H1 (cell line): ENCODE data around the gene FGF2. TPM values are rescaled to one million over a fixed set of nuclear protein-coding genes. Genes with fewer than 3 reads are reported as not detected.

Experiments
- CTCF ChIA-PET: fragments of 300-600 bp; sonication (Branson Sonifier 250); formaldehyde crosslinking; loops from one replicate; lab custom pipeline; 2021; ENCODE audit not compliant: partially characterized antibody; lab: Charles Lee
- POLR2A ChIA-PET: fragments of 300-600 bp; sonication (Branson Sonifier 250); formaldehyde crosslinking; loops from one replicate; lab custom pipeline; 2021; ENCODE audit warnings: inconsistent platforms; ENCODE audit not compliant: partially characterized antibody; lab: Charles Lee
- DNase-seq, 2 experiments: peaks; one replicate each; pipeline versions ENCODE4 v3.0.0 to v3.0.0-alpha.2; 2010 to 2022; ENCODE audit warnings: low spot score in 2 of 2, low read depth in 1 of 2, mixed read lengths in 1 of 2
- FAIRE-seq: peaks from 2 replicates; lab custom pipeline; 2011; peaks lifted over from hg19 to GRCh38; lab: Jason Lieb, UNC
- H2AFZ ChIP-seq: 2 replicates; pipeline ENCODE4 v1.8.1; 2012; ENCODE audit warnings: low read length, inconsistent platforms
- H2AK5ac ChIP-seq: 2 replicates; pipeline ENCODE4 v1.6.1; 2013; ENCODE audit warnings: low read depth, low read length
- H2BK120ac ChIP-seq: replicated peaks from 2 replicates; pipeline ENCODE3; 2013; ENCODE audit warnings: low read depth, low read length, inconsistent platforms
- H2BK12ac ChIP-seq: 2 replicates; pipeline ENCODE4 v1.6.1; 2013; ENCODE audit warnings: low read depth, low read length
- H2BK15ac ChIP-seq: 2 replicates; pipeline ENCODE4 v1.6.1; 2013; ENCODE audit warnings: low read length
- H2BK20ac ChIP-seq: 2 replicates; pipeline ENCODE4 v1.6.1; 2013; ENCODE audit warnings: low read length
- H2BK5ac ChIP-seq: 2 replicates; pipeline ENCODE4 v1.6.1; 2013; ENCODE audit warnings: low read depth, low read length
- H3K14ac ChIP-seq: 2 replicates; pipeline ENCODE4 v1.6.1; 2013; ENCODE audit warnings: inconsistent platforms; ENCODE audit not compliant: insufficient read length
- H3K18ac ChIP-seq: 2 replicates; pipeline ENCODE4 v1.6.1; 2013; ENCODE audit warnings: low read length; ENCODE audit errors: extremely low read depth
- H3K23ac ChIP-seq: 2 replicates; pipeline ENCODE4 v1.6.1; 2013; ENCODE audit warnings: inconsistent platforms; ENCODE audit not compliant: insufficient read length
- H3K23me2 ChIP-seq: 2 replicates; pipeline ENCODE4 v1.6.1; 2013; ENCODE audit warnings: low read depth, low read length
- H3K27ac ChIP-seq: 2 replicates; pipeline ENCODE4 v1.6.1; 2011; ENCODE audit warnings: low read depth, low read length, inconsistent platforms
- H3K27me3 ChIP-seq, 4 experiments: replicated peaks in 1 of 4; 1 replicate in 1 of 4; 2 replicates in 3 of 4; pipeline versions ENCODE4 v1.6.1 to v1.8.1; 2011 to 2013; ENCODE audit warnings: low read length in 3 of 4, mild to moderate bottlenecking in 3 of 4, inconsistent platforms in 2 of 4, mixed read lengths in 2 of 4, moderate library complexity in 1 of 4; ENCODE audit not compliant: control insufficient read depth in 3 of 4, insufficient read depth in 3 of 4; ENCODE audit errors: extremely low read depth in 1 of 4
- H3K36me3 ChIP-seq, 4 experiments: 2 replicates each; pipeline versions ENCODE4 v1.6.1 to v1.8.1; 2011 to 2013; ENCODE audit warnings: mild to moderate bottlenecking in 4 of 4, low read length in 3 of 4, moderate library complexity in 2 of 4, control low read depth in 1 of 4, inconsistent platforms in 1 of 4; ENCODE audit not compliant: insufficient read depth in 4 of 4, control insufficient read depth in 2 of 4
- H3K4ac ChIP-seq: replicated peaks from 2 replicates; pipeline ENCODE3; 2013; ENCODE audit warnings: low read length, low read depth, mixed read lengths, inconsistent platforms; ENCODE audit not compliant: insufficient read length
- H3K4me1 ChIP-seq, 4 experiments: replicated peaks in 1 of 4; 1 replicate in 1 of 4; 2 replicates in 3 of 4; pipeline versions ENCODE4 v1.6.1 to v1.8.1; 2011 to 2013; ENCODE audit warnings: low read length in 3 of 4, inconsistent platforms in 2 of 4, mixed read lengths in 1 of 4; ENCODE audit not compliant: insufficient read depth in 4 of 4, control insufficient read depth in 3 of 4
- H3K4me2 ChIP-seq, 2 experiments: 2 replicates each; pipeline versions ENCODE4 v1.6.1 to v1.8.1; 2011 to 2013; ENCODE audit warnings: low read depth in 2 of 2, low read length in 2 of 2, control low read depth in 1 of 2, inconsistent platforms in 1 of 2, mild to moderate bottlenecking in 1 of 2; ENCODE audit not compliant: insufficient read depth in 1 of 2
- H3K4me3 ChIP-seq, 4 experiments: fragments of 200-600, 300-600 bp in 1 of 4; sonication (generic), shearing (Covaris generic), sonication (Bioruptor Twin) in 1 of 4; 2 replicates each; pipeline versions ENCODE4 v1.5.1 to v1.8.1; 2011 to 2016; ENCODE audit warnings: low read length in 4 of 4, low read depth in 3 of 4, control low read depth in 2 of 4, inconsistent platforms in 2 of 4, mild to moderate bottlenecking in 2 of 4, mixed read lengths in 1 of 4, moderate library complexity in 1 of 4; ENCODE audit not compliant: insufficient read depth in 2 of 4; ENCODE audit errors: extremely low read depth in 1 of 4
- H3K56ac ChIP-seq: replicated peaks from 2 replicates; pipeline ENCODE3; 2013; ENCODE audit warnings: low read depth, mild to moderate bottlenecking, mixed read lengths, low read length, inconsistent platforms; ENCODE audit not compliant: insufficient read length
- H3K79me1 ChIP-seq: 2 replicates; pipeline ENCODE4 v1.6.1; 2013; ENCODE audit warnings: low read depth, low read length, control low read depth
- H3K79me2 ChIP-seq, 2 experiments: 2 replicates each; pipeline versions ENCODE4 v1.6.1 to v1.8.1; 2012 to 2013; ENCODE audit warnings: low read length in 2 of 2, mild to moderate bottlenecking in 2 of 2, inconsistent platforms in 1 of 2; ENCODE audit not compliant: insufficient read depth in 2 of 2, control insufficient read depth in 1 of 2
- H3K9ac ChIP-seq, 4 experiments: replicated peaks in 1 of 4; 1 replicate in 1 of 4; 2 replicates in 3 of 4; pipeline versions ENCODE4 v1.6.1 to v1.8.1; 2011 to 2013; ENCODE audit warnings: low read depth in 3 of 4, low read length in 3 of 4, control low read depth in 2 of 4, mild to moderate bottlenecking in 2 of 4, moderate library complexity in 2 of 4, inconsistent platforms in 1 of 4; ENCODE audit errors: extremely low read depth in 1 of 4
- H3K9me3 ChIP-seq, 2 experiments: 2 replicates each; pipeline versions ENCODE4 v1.6.1 to v1.8.1; 2012 to 2013; ENCODE audit warnings: mild to moderate bottlenecking in 2 of 2, moderate library complexity in 2 of 2, control low read depth in 1 of 2, inconsistent platforms in 1 of 2, low read depth in 1 of 2, low read length in 1 of 2, mixed read lengths in 1 of 2; ENCODE audit not compliant: insufficient read depth in 2 of 2
- H4K20me1 ChIP-seq, 2 experiments: replicated peaks in 1 of 2; 2 replicates each; pipeline versions ENCODE3 to v1.8.1; 2011 to 2013; ENCODE audit warnings: inconsistent platforms in 2 of 2, low read length in 2 of 2, mild to moderate bottlenecking in 1 of 2; ENCODE audit not compliant: insufficient read depth in 2 of 2, control insufficient read depth in 1 of 2
- H4K5ac ChIP-seq: 2 replicates; pipeline ENCODE4 v1.6.1; 2013; ENCODE audit warnings: low read length, low read depth, mixed read lengths, inconsistent platforms; ENCODE audit not compliant: insufficient read length
- H4K8ac ChIP-seq: 2 replicates; pipeline ENCODE4 v1.8.0; 2013; ENCODE audit warnings: mild to moderate bottlenecking, moderate library complexity, low read length, inconsistent platforms; ENCODE audit not compliant: insufficient read depth; ENCODE audit errors: extremely low read depth
- H4K91ac ChIP-seq: replicated peaks from 2 replicates; pipeline ENCODE3; 2013; ENCODE audit warnings: low read length, mixed read lengths, inconsistent platforms; ENCODE audit not compliant: insufficient read length
- CBX5 ChIP-seq: fragments of 300-800, 300-1000 bp; sonication (generic); IDR thresholded peaks from 2 replicates; pipeline ENCODE4 v1.7.1; 2016; ENCODE audit warnings: antibody characterized with exemption, low read length, low read depth
- CREB1 ChIP-seq: IDR thresholded peaks from 2 replicates; pipeline ENCODE4 v1.6.1; 2012; ENCODE audit warnings: inconsistent platforms
- GABPA ChIP-seq: IDR thresholded peaks from 2 replicates; pipeline ENCODE4 v1.6.1; 2011; ENCODE audit warnings: mild to moderate bottlenecking, low read length, moderate library complexity, borderline replicate concordance; ENCODE audit not compliant: insufficient read depth
- NANOG ChIP-seq: IDR thresholded peaks from 2 replicates; pipeline ENCODE4 v1.6.1; 2011; ENCODE audit warnings: low read length, low read depth, mild to moderate bottlenecking, inconsistent platforms; ENCODE audit not compliant: insufficient read depth, poor library complexity, severe bottlenecking
- RBBP5 ChIP-seq: IDR thresholded peaks from 2 replicates; pipeline ENCODE4 v1.7.1; 2012; ENCODE audit warnings: low read depth, mild to moderate bottlenecking, inconsistent platforms, low read length, moderate library complexity, borderline replicate concordance
- SRF ChIP-seq: IDR thresholded peaks from 2 replicates; pipeline ENCODE4 v1.6.1; 2011; ENCODE audit warnings: mild to moderate bottlenecking, low read depth, low read length, moderate library complexity
- TAF1 ChIP-seq: IDR thresholded peaks from 2 replicates; pipeline ENCODE4 v1.6.1; 2011; ENCODE audit warnings: mild to moderate bottlenecking, low read depth, low read length
- WGBS, 2 experiments: shearing (Covaris generic) in 1 of 2; methylation state at CpG; one replicate each; pipeline versions ENCODE4 v1.1.6 to v1.1.7; 2013 to 2015; ENCODE audit warnings: low lambda C conversion rate in 2 of 2, mixed read lengths in 2 of 2, inconsistent platforms in 1 of 2, low coverage in 1 of 2, missing lambda C conversion rate in 1 of 2; ENCODE audit not compliant: insufficient replicate concordance in 2 of 2, insufficient coverage in 1 of 2, insufficient read length in 1 of 2; ENCODE audit errors: extremely low coverage in 1 of 2, missing lambda C conversion rate in 1 of 2; 5-methylcytosine and 5-hydroxymethylcytosine counted together
- polyA plus RNA-seq, 7 experiments: library from polyadenylated mRNA; depleted of rRNA in 3 of 7; stranded (reverse) in 5 of 7; unstranded in 2 of 7; fragments of >200 nt in 5 of 7; fragments of 200-250 nt in 2 of 7; gene quantifications; 1 replicate in 5 of 7; 2 replicates in 1 of 7; 4 replicates in 1 of 7; pipeline versions ENCODE4 v1.2.1 to v1.2.3, GENCODE V29; 2011 to 2013; ENCODE audit warnings: missing spikeins in 2 of 7, mixed read lengths in 2 of 7
- total RNA-seq: library from RNA; stranded (reverse); fragmentation: NEBNext Ultra II Directional; extraction: Animal tissue kit (Norgen Biotek cat#: 25700); gene quantifications from 2 replicates; pipeline ENCODE4 v1.2.1, GENCODE V29; 2021

Gene FGF2
- total and polyA plus RNA-seq, 2 of the 8 experiments (the other 6 are each of a cell fraction or from before 2014, with no cell fraction given): 23.4 to 145 TPM

GRCh38 chr4:122863639-122864038, 37.0 kb downstream of the FGF2 start:
- Histone ChIP-seq H3K9ac (no peak overlapping the region), H3K79me1 (no peaks in the 10 kb centered on the region; the same call in 1 of the 2 replicates), H2BK20ac (no peak overlapping the region), H2AFZ (no peak overlapping the region), H3K23me2 (peaks cover 3% of the 10 kb centered on the region), H3K4me1 (peaks cover 0 to 10% (median 1%) of the 10 kb centered on the region in 4 experiments; a peak in 3 of 7 replicates), H3K18ac (no peak overlapping the region), H3K36me3 (peaks cover 0 to 10% (median 3%) of the 10 kb centered on the region in 4 experiments; a peak in 3 of 8 replicates), H2BK15ac (no peak overlapping the region), H3K79me2 (peaks cover 51 to 98% of the 10 kb centered on the region in 2 experiments)
- TF ChIP-seq TAF1 (no peak), CBX5 (no peak), CREB1 (no peak), SRF (no peak), RBBP5 (no peak), GABPA (no peak), NANOG (no peak)
- TF ChIP-seq, all 59 proteins: peak for 0
- H3K4ac ChIP-seq: no peak overlapping the region
- no peak overlapping the region for H3K23ac ChIP-seq
- H3K27me3 ChIP-seq: no peaks in the 10 kb centered on the region
- no peak overlapping the region for H4K8ac ChIP-seq
- H2BK5ac ChIP-seq: no peak overlapping the region
- peaks cover 20 to 24% of the 10 kb centered on the region in 2 experiments for H4K20me1 ChIP-seq
- no peak overlapping the region for H2BK12ac ChIP-seq
- no peak overlapping the region for H3K4me3 ChIP-seq
- H3K14ac ChIP-seq: no peak overlapping the region
- no peaks in the 10 kb centered on the region for H3K9me3 ChIP-seq
- H3K56ac ChIP-seq: no peak overlapping the region
- H3K27ac ChIP-seq: no peak overlapping the region
- no peak overlapping the region for H2AK5ac ChIP-seq
- no peak overlapping the region for H4K91ac ChIP-seq
- no peak overlapping the region for H4K5ac ChIP-seq
- H2BK120ac ChIP-seq: no peak overlapping the region
- POLR2A ChIA-PET: interaction anchor here (1.1 to 4.0 kb wide), 6 partner anchors 9 to 36 kb away, joined by 3 to 12 read pairs (median 8); no protein-coding TSS in a partner anchor
- DNase-seq (no peak), FAIRE-seq (no peak)
- CTCF ChIA-PET: interaction anchor here (1.6 kb wide), 1 partner anchor 97 kb away, joined by 4 read pairs; no protein-coding TSS in a partner anchor
- no peak overlapping the region for H3K4me2 ChIP-seq
- WGBS, 2 experiments: 85% methylated on average over 1 of the region's 1 CpG; no CpG with 5 or more reads in 1 of the 2 experiments
